ENCODE results near the gene ALG9. TPM values are rescaled to one million over a fixed set of nuclear protein-coding genes. Genes with fewer than 3 reads are reported as not detected.
A peak's percentile ranks its signal among the peaks of the same experiment; 100 is the strongest.

The ALG9 gene
- total RNA-seq, 2 donors from 2014 or later, result 24.9 to 26.5 TPM

- Histone ChIP-seq H3K9me3 (no peaks in the 10 kb centered on the region), H3K4me1 (replicated peaks) (no peaks in the 10 kb centered on the region), H3K4me3 (peak overlapping the region; percentile 64 to 91), H3K36me3 (no peaks in the 10 kb centered on the region), H3K27ac (peak overlapping the region; percentile 87 to 93), H3K27me3 (replicated peaks; ENCODE audit: insufficient read depth) (no peaks in the 10 kb centered on the region)
- TF ChIP-seq POLR2AphosphoS5 (IDR thresholded peaks at IDR 0.05), result no peak
- TF ChIP-seq POLR2A (IDR thresholded peaks at IDR 0.05), result no peak
- no peak for TF ChIP-seq CTCF (IDR thresholded peaks at IDR 0.05)
- 1% methylated on average over 28 of the region's 28 CpGs for WGBS
- intact Hi-C loops (cut with DNase I), result loop anchor here (5.0 kb wide), 1 partner anchor 77 kb away; no protein-coding TSS in a partner anchor
- peak; percentile 14 for DNase-seq (ENCODE audit: low spot score)
Observed at GRCh38 chr11:111765320-111765983, 105.9 kb downstream of the ALG9 start.

- DNase-seq (ENCODE audit: low spot score), result no peak
- 65% methylated on average over 1 of the region's 1 CpG for WGBS
- no peaks in the 10 kb centered on the region for H3K36me3 ChIP-seq
- intact Hi-C loops (cut with DNase I), result loop anchor here (5.0 kb wide), 1 partner anchor 78 kb away; no protein-coding TSS in a partner anchor
- peak overlapping the region in 1 of 2 donors; percentile 93 for H3K27ac ChIP-seq
- no peak overlapping the region for H3K4me3 ChIP-seq
- H3K4me1 ChIP-seq (replicated peaks), result no peaks in the 10 kb centered on the region
- H3K9me3 ChIP-seq, result no peaks in the 10 kb centered on the region
- H3K27me3 ChIP-seq (replicated peaks; ENCODE audit: insufficient read depth), result no peaks in the 10 kb centered on the region
- no peak for TF ChIP-seq POLR2A (IDR thresholded peaks at IDR 0.05)
Observed at GRCh38 chr11:111764621-111765020, 106.8 kb downstream of the ALG9 start.

- no peaks in the 10 kb centered on the region for H3K4me1 ChIP-seq (replicated peaks)
- DNase-seq (ENCODE audit: low spot score), result no peak
- no peaks in the 10 kb centered on the region for H3K9me3 ChIP-seq
- TF ChIP-seq POLR2AphosphoS5 (IDR thresholded peaks at IDR 0.05) (no peak), POLR2A (IDR thresholded peaks at IDR 0.05) (no peak)
- intact Hi-C loops (cut with DNase I), result no loop called here
- H3K4me3 ChIP-seq, result no peak overlapping the region
- WGBS, result 87% methylated on average over 3 of the region's 3 CpGs
- H3K27me3 ChIP-seq (replicated peaks; ENCODE audit: insufficient read depth), result no peaks in the 10 kb centered on the region
- H3K36me3 ChIP-seq, result no peaks in the 10 kb centered on the region
- H3K27ac ChIP-seq, result no peak overlapping the region
Observed at GRCh38 chr11:111762981-111763643, 108.3 kb downstream of the ALG9 start.

- intact Hi-C loops (cut with DNase I), result no loop called here
- no peak overlapping the region for H3K4me3 ChIP-seq
- TF ChIP-seq POLR2A (IDR thresholded peaks at IDR 0.05) (no peak), POLR2AphosphoS5 (IDR thresholded peaks at IDR 0.05) (no peak), CTCF (IDR thresholded peaks at IDR 0.05) (no peak)
- no peaks in the 10 kb centered on the region for H3K36me3 ChIP-seq
- no peak overlapping the region for H3K27ac ChIP-seq
- 98% methylated on average over 5 of the region's 5 CpGs for WGBS
- no peaks in the 10 kb centered on the region for H3K27me3 ChIP-seq (replicated peaks; ENCODE audit: insufficient read depth)
- no peak for DNase-seq (ENCODE audit: low spot score)
- no peaks in the 10 kb centered on the region for H3K9me3 ChIP-seq
- no peaks in the 10 kb centered on the region for H3K4me1 ChIP-seq (replicated peaks)
Observed at GRCh38 chr11:111762526-111762925, 108.9 kb downstream of the ALG9 start.

GRCh38 chr11:111761036-111761435 is 110.3 kb downstream of the ALG9 start:
- WGBS, result 96% methylated on average over 4 of the region's 4 CpGs
- Histone ChIP-seq H3K27ac (no peak overlapping the region), H3K4me1 (replicated peaks) (no peaks in the 10 kb centered on the region), H3K27me3 (replicated peaks; ENCODE audit: insufficient read depth) (no peaks in the 10 kb centered on the region), H3K4me3 (no peak overlapping the region), H3K36me3 (no peaks in the 10 kb centered on the region), H3K9me3 (no peaks in the 10 kb centered on the region)
- no peak for DNase-seq (ENCODE audit: low spot score)
- no peak for TF ChIP-seq POLR2A (IDR thresholded peaks at IDR 0.05)
- TF ChIP-seq POLR2AphosphoS5 (IDR thresholded peaks at IDR 0.05), result no peak
- TF ChIP-seq CTCF (IDR thresholded peaks at IDR 0.05), result no peak
- intact Hi-C loops (cut with DNase I), result no loop called here
